ENCODE data around the gene MBNL3. TPM values are rescaled to one million over a fixed set of nuclear protein-coding genes. Genes with fewer than 3 reads are reported as not detected.
"Not testable (repeated sequence)": the region's sequence is repeated elsewhere in the genome, so short reads cannot be mapped to it uniquely, and the experiment has no call there.

MBNL3 gene
- total RNA-seq, 1 donor from 2014 or later: 4.5 TPM

- no peak for DNase-seq (ENCODE audit: low spot score)
- no peak overlapping the region for H3K27ac Mint-ChIP-seq (ENCODE audit: unreplicated experiment)
- no peaks in the 10 kb centered on the region for H3K4me1 Mint-ChIP-seq (ENCODE audit: low read depth)
- no peak overlapping the region for H3K4me3 Mint-ChIP-seq (ENCODE audit: unreplicated experiment)
- no peaks in the 10 kb centered on the region for H3K27me3 Mint-ChIP-seq (ENCODE audit: low read depth)
- TF ChIP-seq CTCF (IDR thresholded peaks at IDR 0.05): no peak
- H3K36me3 Mint-ChIP-seq (ENCODE audit: low read depth): no peaks in the 10 kb centered on the region
- H3K9me3 Mint-ChIP-seq (ENCODE audit: low read depth): peaks cover 3% of the 10 kb centered on the region
Measured at GRCh38 chrX:132333351-132333750, 155.5 kb downstream of the MBNL3 start.

GRCh38 chrX:132331532-132331931, 157.3 kb downstream of the MBNL3 start:
- H3K27ac Mint-ChIP-seq (ENCODE audit: unreplicated experiment): no peak overlapping the region
- no peak for DNase-seq (ENCODE audit: low spot score)

GRCh38 chrX:132331000-132331399, 157.8 kb downstream of the MBNL3 start:
- TF ChIP-seq CTCF (IDR thresholded peaks at IDR 0.05): no peak
- peaks cover 2% of the 10 kb centered on the region for H3K36me3 Mint-ChIP-seq (ENCODE audit: low read depth)
- peaks cover 10% of the 10 kb centered on the region for H3K9me3 Mint-ChIP-seq (ENCODE audit: low read depth)
- DNase-seq (ENCODE audit: low spot score): no peak
- H3K27me3 Mint-ChIP-seq (ENCODE audit: low read depth): no peaks in the 10 kb centered on the region
- no peaks in the 10 kb centered on the region for H3K4me1 Mint-ChIP-seq (ENCODE audit: low read depth)
- H3K27ac Mint-ChIP-seq (ENCODE audit: unreplicated experiment): no peak overlapping the region
- H3K4me3 Mint-ChIP-seq (ENCODE audit: unreplicated experiment): no peak overlapping the region

More at GRCh38 chrX:132331532-132331931, 157.3 kb downstream of the MBNL3 start:
- TF ChIP-seq CTCF (IDR thresholded peaks at IDR 0.05): no peak
- H3K4me3 Mint-ChIP-seq (ENCODE audit: unreplicated experiment): no peak overlapping the region
- peaks cover 5% of the 10 kb centered on the region for H3K9me3 Mint-ChIP-seq (ENCODE audit: low read depth)
- no peaks in the 10 kb centered on the region for H3K27me3 Mint-ChIP-seq (ENCODE audit: low read depth)
- H3K4me1 Mint-ChIP-seq (ENCODE audit: low read depth): no peaks in the 10 kb centered on the region
- peaks cover 2% of the 10 kb centered on the region for H3K36me3 Mint-ChIP-seq (ENCODE audit: low read depth)

DNA sequence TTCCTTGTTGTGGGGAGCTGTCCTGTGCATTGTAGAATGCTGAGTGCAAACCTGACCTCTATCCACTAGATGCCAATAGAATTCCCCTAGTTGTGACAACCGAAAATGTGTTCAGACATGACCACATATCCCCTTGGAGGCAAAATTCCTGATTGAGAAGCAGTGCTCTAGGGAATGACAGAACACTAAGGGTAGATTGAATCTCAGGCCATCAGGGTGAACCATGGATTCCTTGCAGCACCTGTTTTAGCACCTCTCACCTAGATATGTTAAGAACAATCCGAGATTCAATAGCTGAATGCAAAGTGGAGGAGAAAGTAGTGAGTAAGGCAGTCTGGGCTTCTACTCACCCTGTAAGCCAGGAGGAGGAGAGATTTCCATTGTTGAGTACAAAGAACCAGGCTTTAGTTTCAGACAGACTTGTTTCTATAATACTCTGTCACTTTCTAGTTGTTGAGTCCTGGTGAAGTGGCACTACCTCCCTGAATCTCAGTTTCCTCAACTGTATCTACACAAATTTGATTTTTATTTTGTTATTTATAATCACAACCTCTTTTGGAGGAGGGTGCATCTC, 158.6 kb downstream of the MBNL3 start:
- no peak for TF ChIP-seq CTCF (IDR thresholded peaks at IDR 0.05)
- H3K27me3 Mint-ChIP-seq (ENCODE audit: low read depth): no peaks in the 10 kb centered on the region
- H3K27ac Mint-ChIP-seq (ENCODE audit: unreplicated experiment): no peak overlapping the region
- H3K4me1 Mint-ChIP-seq (ENCODE audit: low read depth): no peaks in the 10 kb centered on the region
- no peak overlapping the region for H3K4me3 Mint-ChIP-seq (ENCODE audit: unreplicated experiment)
- H3K36me3 Mint-ChIP-seq (ENCODE audit: low read depth): peaks cover 4% of the 10 kb centered on the region
- no peak for DNase-seq (ENCODE audit: low spot score)
- H3K9me3 Mint-ChIP-seq (ENCODE audit: low read depth): peaks cover 10% of the 10 kb centered on the region

- not testable (repeated sequence) for H3K4me1 Mint-ChIP-seq (ENCODE audit: low read depth); H3K4me3 Mint-ChIP-seq (ENCODE audit: unreplicated experiment); H3K27me3 Mint-ChIP-seq (ENCODE audit: low read depth); H3K27ac Mint-ChIP-seq (ENCODE audit: unreplicated experiment); H3K36me3 Mint-ChIP-seq (ENCODE audit: low read depth); DNase-seq (ENCODE audit: low spot score)
- H3K9me3 Mint-ChIP-seq (ENCODE audit: low read depth): peaks cover 10% of the 10 kb centered on the region
Measured at GRCh38 chrX:132326960-132327359, 161.9 kb downstream of the MBNL3 start.
